OCI-LY3 (cell line): ENCODE data around the gene KLHL30.

Source experiments
- EZH2phosphoT487 ChIP-seq: fragments of 200-600 bp; shearing (Covaris generic); IDR thresholded peaks from 2 replicates; pipeline ENCODE4 v1.6.1; 2018; ENCODE audit warnings: antibody characterized with exemption, mixed run types, low read depth
- TF ChIP-seq, protein P1 (sequence below): fragments of 200-600, 300-600 bp; sonication (generic); IDR thresholded peaks from 2 replicates; pipeline ENCODE4 v1.5.1; 2014; ENCODE audit warnings: antibody characterized with exemption, low read length, low read depth

DNA sequence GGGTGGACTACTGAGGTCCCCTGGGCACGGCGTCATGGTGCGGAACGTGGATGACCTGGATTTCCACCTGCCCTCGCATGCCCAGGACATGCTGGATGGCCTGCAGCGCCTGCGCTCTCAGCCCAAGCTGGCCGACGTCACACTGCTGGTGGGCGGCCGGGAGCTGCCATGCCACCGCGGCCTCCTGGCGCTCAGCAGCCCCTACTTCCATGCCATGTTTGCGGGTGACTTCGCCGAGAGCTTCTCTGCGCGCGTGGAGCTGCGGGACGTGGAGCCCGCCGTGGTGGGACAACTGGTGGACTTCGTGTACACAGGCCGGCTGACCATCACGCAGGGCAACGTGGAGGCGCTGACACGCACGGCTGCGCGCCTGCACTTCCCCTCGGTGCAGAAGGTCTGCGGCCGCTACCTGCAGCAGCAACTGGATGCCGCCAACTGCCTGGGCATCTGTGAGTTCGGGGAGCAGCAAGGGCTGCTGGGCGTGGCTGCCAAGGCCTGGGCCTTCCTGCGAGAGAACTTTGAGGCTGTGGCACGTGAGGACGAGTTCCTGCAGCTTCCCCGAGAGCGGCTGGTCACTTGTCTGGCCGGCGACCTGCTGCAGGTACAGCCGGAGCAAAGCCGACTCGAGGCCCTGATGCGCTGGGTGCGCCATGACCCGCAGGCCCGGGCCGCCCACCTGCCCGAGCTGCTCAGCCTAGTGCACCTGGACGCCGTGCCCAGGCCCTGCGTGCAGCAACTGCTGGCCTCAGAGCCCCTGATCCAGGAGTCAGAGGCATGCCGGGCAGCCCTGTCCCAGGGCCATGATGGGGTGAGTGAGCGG, 2.5 kb downstream of the KLHL30 start:
- TF ChIP-seq, protein P1, sequence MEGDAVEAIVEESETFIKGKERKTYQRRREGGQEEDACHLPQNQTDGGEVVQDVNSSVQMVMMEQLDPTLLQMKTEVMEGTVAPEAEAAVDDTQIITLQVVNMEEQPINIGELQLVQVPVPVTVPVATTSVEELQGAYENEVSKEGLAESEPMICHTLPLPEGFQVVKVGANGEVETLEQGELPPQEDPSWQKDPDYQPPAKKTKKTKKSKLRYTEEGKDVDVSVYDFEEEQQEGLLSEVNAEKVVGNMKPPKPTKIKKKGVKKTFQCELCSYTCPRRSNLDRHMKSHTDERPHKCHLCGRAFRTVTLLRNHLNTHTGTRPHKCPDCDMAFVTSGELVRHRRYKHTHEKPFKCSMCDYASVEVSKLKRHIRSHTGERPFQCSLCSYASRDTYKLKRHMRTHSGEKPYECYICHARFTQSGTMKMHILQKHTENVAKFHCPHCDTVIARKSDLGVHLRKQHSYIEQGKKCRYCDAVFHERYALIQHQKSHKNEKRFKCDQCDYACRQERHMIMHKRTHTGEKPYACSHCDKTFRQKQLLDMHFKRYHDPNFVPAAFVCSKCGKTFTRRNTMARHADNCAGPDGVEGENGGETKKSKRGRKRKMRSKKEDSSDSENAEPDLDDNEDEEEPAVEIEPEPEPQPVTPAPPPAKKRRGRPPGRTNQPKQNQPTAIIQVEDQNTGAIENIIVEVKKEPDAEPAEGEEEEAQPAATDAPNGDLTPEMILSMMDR = no peak
- no peak for TF ChIP-seq EZH2phosphoT487
